HG02885 (cell line): Measurements from ENCODE around the gene MYH7.
"Not testable (repeated sequence)": the region's sequence is repeated elsewhere in the genome, so short reads cannot be mapped to it uniquely, and the experiment has no call there.

Experiments
- ATAC-seq: cut with Tn5 transposase; IDR thresholded peaks from one replicate; pipeline ENCODE4 v1.9.1; 2021; ENCODE audit warnings: mild to moderate bottlenecking; ENCODE audit not compliant: unreplicated experiment, poor library complexity

MYH7 gene

DNA sequence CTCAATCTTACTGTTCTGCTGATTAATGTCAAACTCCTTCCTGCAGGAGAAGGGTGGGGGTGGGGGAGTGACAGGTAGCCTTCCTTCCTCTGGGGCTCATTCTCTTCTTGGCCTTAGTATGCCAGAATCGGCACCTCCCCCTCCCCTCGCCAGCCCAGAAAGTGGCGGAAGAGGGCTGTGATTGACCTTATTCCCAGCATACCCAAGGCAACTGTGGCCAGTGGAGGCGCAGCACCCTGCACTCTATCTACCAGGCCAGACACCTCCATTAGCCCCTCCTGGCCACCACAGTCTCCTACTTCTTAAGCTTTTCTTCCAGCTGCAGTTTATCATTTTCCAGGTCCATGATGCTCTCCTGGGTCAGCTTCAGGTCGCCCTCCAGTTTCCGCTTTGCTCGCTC is 42.8 kb downstream of the MYH7 start:
- no peak for ATAC-seq

DNA sequence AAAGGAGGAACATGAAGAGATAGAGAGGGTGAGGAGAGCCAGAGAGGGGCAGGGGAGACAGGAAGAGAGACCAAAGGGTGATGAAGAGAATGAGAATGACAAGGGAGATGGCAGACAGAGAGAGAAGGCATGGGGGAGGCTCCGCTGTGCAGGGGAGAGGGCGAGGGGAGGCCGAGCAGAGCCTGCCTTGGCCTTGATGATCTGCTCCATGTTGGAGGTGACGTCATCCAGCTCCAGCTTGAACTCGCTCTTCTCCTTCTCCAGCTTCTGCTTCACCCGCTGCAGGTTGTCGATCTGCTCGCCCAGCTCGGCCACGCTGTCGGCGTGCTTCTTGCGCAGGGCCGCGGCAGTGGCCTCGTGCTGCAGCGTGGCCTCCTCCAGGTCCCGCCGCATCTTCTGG is 45.6 kb downstream of the MYH7 start:
- ATAC-seq, result not testable (repeated sequence)

DNA sequence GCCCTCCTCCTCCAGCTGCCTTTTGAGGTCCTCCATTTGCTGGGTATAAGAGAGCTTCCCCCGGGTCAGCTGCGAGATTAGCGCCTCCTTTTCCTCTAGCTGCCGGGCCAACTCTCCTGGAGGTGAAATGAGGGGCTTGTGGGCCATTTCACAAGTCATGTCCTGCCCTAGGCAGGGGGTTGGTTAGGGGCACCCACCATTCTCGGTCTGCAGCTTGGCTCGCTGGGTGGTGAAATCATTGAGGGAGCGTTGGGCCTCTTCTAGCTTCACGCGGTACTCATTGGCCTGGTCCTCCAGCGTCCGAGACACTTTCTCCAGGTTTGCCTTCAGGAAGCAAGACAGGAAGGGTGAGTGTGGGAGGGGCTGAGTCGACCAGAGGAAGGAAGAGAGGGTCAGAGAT is 46.1 kb downstream of the MYH7 start:
- ATAC-seq, result no peak

DNA sequence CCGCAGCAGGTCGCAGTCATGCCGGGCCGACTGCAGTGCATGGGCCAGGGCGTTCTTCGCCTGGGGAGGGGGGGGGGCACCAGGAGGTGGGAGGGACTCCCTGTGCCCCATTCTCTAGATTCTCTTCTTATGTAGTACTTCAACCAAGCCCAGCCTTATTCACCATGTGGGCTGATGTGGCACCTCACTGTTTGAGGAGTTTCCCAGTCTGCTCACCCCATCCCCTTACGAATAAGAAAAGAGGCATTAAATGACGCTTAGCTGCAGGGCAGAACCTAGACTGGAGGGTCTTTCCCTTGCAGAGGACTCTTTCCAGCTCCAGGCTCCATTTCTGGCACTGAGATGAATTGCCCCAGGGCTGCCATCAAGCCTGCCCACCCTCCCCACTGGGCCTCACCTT is 46.5 kb downstream of the MYH7 start:
- no peak for ATAC-seq

DNA sequence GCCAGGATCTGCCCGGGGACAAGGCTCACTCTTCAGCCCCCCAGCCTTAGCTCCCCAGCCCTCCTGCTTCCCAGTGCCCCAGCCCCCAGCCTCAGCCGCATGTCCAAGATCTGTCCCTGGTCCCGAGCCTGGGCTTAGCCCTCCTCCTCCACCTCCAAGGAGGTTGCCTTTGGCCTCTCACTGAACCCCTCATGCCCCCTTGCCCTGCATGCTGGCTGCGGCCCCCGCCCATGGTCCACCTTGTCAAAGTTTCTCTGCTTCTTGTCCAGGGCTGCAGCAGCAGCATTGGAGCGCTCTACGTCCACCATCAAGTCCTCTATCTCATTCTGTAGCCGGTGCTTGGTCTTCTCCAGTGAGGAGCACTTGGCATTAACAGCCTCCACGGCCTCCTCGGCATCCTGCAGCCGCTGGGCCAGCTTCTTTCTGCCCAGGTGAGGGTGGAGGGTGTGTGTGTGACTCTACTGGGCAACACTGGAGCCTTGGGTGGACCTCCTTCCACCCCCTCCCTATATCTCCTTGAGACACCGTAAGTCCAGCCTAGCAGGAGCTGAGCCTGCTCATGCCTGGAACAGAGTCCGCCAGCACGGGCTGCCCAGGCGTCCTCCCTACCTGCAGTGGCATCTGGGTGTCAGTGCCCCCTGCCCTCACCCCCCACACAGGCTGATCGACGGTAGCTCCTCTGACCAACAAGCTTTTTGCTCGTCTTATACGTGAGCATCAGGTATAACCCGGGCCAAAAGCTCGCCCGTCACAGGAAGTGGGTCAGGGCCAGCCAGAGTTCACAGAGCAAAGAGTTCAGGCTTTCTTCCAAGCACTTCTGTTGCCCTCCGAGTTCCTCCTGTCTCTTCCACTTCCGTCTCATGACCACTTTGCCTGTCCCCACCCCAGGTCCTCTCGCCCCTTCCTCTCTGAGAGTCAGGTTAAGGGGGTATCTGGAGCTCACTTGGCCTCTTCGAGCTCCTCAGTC is 47.3 kb downstream of the MYH7 start:
- no peak for ATAC-seq

DNA sequence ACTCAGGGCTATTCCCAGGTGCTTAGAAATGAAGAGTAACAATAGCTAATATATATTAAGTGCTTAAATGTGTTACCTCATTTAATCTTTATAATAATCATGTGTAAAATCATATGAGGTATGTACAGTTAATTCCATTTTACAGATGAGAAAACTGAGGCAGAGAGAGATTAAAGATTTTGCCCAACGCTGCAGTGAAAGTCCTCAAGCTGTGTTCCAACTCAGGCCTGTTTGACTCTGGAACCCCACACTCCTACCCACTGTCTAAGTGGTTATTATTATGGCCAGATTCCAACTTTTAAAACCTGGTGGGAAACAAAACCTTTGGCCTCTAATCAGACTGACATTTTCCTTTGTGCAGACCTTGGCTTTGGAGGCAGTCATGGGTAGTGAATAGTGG is 48.5 kb downstream of the MYH7 start:
- ATAC-seq, result no peak

DNA sequence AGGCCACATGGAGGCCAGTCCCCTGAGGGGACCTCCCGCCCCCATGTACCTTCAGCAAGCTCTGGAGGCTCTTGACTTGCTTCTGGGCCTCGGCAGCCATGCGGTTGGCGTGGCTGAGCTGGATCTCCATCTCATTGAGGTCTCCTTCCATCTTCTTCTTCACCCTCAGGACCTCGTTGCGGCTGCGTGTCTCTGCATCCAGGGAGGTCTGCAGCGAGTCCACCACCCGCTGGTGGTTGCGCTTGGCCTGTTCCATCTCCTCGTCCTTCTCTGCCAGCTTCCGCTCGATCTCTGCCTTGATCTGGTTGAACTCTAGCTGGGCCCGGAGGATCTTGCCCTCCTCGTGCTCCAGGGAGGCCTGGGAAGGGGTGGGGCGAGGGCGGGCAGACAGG is 49.2 kb downstream of the MYH7 start:
- ATAC-seq, result not testable (repeated sequence)

DNA sequence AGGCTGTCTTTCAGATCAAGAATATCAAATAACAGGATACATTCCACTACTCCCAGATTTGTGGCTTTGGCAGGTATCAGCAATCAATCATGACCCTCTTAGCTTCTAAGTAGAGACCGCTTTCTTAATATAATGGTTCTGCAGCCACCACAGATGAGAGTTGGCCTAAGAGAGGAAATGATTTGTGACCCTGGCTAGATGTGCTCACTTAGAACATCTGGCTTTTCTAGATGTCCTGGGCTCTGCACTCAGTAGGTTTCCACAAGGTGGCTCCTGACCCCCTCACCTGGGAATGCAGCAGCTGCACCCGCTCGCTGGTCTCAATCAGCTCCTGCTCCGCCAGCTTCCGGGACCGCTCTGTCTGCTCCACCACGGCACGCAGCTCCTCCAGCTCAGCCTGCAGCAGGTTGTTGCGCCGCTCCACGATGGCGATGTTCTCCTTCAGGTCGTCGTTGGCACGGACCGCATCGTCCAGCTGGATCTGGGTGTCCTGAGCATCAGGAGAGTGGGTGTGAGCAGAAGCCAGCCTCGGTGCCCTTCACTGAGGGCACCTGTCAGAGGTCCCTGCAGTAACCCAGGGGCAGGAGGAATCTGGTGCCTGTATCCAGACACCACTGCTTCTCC is 49.7 kb downstream of the MYH7 start:
- ATAC-seq, result no peak

DNA sequence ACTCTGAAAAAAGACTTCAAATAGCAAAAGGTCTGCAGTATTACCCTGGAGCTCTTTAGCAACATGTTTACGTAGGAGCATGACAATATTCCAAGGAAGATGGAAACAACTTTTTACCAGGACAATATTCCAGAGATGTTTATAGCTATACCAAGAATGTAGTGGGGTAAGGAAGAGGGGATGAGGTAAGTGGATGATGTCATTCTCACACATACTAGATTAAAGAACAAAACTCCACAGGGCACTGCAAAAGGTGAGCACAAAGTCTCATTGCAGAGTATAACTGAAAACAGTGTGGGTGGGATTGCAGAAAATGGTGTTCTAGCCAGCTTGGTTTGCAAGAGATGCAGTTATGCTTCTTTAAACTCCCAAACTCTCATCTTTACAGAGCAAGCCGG is 50.2 kb downstream of the MYH7 start:
- no peak for ATAC-seq

DNA sequence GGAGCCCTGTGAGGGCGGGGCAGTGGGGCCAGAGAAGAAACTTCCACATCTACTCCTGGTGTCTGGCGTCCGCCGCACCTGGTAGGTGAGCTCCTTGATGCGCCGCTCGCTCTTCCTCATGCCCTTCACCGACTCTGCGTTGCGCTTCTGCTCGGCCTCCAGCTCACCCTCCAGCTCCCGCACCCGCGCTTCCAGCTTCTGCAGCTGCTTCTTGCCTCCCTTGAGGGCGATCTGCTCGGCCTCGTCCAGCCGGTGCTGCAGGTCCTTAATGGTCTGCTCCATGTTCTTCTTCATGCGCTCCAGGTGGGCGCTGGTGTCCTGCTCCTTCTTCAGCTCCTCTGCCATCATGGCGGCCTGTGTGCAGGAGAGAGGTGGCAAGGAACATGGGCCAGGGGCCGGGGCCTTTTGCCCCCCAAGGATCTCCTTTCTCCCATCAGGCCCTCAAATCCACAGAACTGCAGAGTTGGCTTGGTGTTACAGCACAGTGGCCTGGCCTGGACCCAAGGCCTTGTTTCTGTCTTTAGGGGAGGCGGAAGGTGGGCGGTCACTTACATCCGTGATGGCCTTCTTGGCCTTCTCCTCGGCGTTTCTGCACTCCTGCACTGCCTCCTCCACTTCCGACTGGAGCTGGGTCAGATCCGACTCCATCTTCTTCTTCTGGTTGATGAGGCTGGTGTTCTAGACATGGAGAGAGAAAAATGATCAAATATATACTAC is 50.9 kb downstream of the MYH7 start:
- no peak for ATAC-seq

DNA sequence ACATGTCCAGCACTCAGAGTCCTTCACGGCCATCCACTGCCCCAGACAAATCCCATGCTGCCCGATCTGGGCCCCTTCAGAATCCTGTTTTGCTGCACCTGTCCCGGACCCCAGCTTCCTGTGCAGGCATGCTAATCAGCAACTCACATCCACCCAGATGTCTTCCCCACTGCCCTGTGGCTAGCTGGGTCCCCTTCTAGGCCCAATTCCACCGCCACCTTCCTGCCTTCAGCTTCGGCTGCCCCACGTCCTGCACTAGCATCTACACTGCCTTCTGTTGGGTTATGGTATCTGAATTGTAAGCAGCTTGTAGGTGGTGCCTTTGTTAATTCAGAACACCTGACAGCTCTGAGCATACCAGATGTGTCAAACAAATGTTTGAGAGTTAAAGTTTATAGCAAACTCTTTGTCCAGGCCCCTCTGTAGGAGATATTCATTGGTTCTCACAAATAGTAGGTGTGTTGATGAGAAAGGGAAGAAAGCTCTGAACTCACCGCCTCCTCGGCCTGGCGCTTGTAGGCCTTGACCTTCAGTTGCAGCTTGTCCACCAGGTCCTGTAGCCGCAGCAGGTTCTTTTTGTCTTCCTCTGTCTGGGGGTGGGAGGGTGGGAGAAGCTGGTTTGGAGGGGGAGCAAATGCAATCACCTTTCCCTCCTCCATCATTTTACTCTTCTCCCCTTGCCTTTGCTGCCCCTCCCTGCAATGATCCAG is 52.6 kb downstream of the MYH7 start:
- ATAC-seq, result no peak

DNA sequence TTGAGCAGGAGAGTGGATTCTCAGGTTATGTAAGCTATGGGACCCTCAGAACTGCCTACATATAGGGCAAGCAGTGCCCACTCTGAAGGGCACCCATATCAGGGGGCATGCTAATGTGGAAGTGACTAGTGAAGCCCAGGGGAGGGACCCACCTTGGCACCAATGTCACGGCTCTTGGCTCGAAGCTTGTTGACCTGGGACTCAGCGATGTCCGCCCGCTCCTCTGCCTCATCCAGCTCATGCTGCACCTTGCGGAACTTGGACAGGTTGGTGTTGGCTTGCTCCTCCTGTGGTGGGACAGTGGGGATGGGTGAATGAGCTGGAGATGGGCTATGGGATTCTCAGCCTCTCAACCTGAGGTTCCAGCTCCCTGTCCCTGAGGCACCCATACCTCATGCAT is 53.2 kb downstream of the MYH7 start:
- no peak for ATAC-seq

DNA sequence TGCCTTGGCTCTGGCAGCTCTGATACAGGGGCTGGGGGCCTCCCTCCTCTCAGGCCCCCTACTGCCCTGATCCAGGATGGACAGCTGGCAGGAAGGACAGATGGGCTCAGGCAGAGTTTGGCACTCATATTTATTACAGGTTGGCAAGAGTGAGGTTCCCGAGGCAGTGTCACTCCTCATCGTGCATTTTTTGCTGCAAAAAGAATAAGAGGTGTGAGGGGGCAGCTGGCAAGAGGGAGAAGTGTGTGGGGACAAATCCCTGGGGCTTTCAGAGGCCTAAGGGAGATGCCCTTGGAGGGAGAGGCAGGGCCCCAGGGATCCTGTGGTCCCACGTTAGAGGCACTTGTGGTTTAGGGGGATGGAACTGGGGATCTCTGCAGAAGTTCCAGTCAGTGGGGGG is 53.6 kb downstream of the MYH7 start:
- no peak for ATAC-seq

DNA sequence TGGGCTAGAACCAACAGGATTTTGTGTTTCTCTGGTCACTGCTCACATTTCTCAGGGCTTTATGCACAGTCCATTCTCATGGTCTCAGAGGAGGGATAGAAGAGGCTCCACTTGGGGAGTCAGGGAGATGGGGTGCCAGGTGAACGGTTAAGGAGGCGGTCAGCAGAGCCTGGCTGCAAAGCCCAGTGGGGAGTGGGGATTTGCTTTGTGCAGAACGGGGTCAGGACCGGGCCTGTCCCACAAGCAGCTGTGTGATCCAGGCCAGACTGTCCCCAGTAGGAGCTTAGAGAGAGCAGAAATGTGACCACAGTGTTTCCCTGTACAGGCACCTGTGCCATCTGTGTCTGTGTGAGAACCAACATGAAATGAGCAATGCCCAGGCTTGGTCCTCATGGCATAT is 54.5 kb downstream of the MYH7 start:
- ATAC-seq, result no peak

DNA sequence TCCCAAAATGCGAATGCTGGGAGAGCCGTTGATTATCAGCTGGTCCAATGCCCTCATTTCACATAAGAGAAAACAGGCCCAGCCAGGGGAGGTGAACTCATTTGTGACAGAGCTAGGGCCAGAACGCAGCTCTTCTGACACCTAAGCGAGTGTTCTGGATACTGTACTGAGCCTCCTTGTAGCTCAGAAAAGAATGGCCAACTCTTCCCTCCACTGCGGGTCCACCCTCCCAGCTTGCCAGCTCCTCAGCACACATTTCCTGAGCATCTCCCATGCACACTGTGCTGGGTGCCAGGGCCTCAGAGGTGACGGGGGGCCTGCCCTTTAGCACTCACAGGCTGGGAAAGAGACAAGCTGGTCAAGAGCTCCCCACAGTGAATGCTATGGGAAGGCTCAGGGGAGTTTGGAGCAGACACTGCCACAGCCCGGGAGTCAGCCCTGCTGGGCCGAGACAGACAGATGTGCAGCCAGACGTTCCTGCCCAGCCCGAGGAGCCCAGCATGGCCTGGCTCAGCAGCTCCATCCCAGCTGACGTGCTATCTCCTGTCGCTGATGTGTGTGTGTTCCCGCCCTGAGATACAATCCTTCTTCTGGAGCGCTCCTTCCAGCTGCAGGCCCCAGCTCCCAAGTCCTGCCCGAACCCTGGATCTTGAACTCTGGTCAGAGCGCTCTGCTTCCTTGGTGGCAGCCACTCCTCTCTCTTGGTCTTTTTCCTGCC is 55.1 kb downstream of the MYH7 start:
- no peak for ATAC-seq

DNA sequence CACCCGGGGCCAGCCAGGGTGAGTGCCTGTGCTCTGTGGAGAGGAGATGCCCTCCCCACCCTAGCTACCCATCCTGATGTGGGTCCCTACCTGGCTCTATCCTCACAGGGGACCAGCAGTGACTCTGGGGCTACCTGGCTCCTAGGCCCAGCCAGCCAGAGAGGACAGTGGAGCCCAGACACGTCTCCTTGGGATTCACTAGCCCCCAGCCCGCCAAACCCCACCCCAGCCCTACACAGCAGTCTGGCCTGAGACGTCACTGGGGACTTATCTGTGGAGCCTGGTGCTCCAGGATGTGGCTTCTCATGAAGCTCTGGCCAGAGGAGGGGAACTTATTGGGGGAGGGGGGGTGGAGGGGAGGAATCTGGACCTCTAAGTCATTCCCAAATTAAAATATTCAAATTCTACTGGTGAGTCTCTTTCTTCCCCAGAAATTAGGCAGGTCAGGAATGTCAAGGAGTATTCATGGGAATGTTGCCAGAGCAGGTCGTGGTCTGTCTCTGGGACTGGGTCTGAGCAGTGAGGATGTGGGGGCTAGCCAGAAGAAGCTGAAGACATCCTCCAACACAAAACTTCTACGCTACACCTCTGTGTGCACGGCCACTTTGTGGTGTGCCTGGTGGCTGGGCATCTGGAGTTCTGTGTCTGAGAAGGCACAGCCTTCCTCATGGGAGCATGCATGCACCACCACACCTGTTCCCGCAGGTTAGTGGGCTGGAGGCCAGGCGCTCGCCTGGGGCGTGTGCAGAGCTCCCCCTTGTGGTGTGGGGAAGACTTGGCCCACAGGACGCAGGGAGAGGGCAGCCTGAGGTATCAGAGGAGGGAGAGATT is 55.9 kb downstream of the MYH7 start:
- ATAC-seq, result peak; percentile 78

DNA sequence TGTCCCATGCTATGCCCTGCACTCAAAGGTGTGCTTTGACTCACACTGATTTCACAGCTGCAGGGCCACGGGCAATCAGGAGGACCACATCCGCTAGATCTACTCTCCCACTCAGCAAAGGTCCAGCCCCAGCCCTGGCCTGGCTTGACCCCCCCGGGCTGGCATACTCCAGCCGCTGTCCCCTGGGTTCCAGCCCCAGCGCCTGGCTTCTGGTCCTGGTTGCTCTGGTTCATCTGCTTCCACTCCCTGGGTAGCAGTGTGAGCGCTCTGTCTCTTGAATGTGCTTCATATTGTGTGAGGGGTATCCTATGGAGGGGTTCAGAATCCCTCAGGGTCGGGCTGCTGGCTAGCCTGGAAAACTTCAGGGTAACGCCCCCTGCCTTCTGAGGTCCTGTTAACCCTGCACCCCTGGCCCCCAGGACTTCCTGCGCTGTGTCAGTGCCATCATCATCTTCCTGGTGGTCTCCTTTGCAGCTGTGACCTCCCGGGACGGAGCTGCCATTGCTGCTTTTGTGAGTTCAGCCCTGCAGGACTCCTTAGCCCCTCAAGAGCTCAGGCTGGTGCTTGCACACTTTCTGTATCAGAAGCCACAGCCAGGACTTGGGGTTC is 56.7 kb downstream of the MYH7 start:
- no peak for ATAC-seq
